GM12873 (cell line): ENCODE data around the gene GLE1.

Source experiments
- CTCF ChIP-seq: IDR thresholded peaks from 2 replicates; pipeline ENCODE4 v1.5.1; 2012; ENCODE audit warnings: low read depth, mild to moderate bottlenecking, moderate library complexity, low read length, control low read depth; ENCODE audit not compliant: insufficient read depth; ENCODE audit errors: missing control alignments

The GLE1 gene

DNA sequence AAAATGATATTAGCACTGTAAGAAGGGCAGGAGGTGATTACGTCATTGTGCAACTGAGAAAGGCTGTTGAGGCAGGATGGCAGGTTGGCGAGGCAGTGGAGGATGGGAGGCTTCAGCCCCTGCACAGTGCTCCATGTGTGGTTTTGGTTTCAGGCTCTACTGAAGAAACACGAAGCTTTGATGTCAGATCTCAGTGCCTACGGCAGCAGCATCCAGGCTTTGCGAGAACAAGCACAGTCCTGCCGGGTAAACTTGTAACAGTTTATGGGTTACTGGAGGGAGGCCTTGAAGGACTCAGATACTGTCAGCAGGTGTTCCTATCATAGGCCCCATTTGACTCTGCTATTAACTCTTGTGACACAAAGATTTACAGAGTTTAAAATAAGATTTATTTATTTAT lies 82.9 kb downstream of the GLE1 start:
- no peak for TF ChIP-seq CTCF

- TF ChIP-seq CTCF: no peak
Observed at GRCh38 chr9:128588581-128589233, 84.2 kb downstream of the GLE1 start.
